Testis (tissue), 3 donors: ENCODE results near the gene GRM7. TPM values are rescaled to one million over a fixed set of nuclear protein-coding genes. Genes with fewer than 3 reads are reported as not detected.

Source experiments
- DNase-seq: peaks from one replicate; pipeline ENCODE4 v3.0.0-alpha.2; 2019
- H3K27ac ChIP-seq, 2 donors: fragments of 200-600 bp; sonication (generic); one replicate each; pipeline ENCODE4 v1.5.1; 2019
- H3K27me3 ChIP-seq: fragments of 200-600 bp; sonication (generic); one replicate; pipeline ENCODE4 v1.5.1; 2019
- H3K36me3 ChIP-seq: fragments of 200-600 bp; sonication (generic); one replicate; pipeline ENCODE4 v1.5.1; 2017; ENCODE audit warnings: low read depth; ENCODE audit errors: missing control alignments
- H3K4me1 ChIP-seq: fragments of 200-600 bp; sonication (generic); one replicate; pipeline ENCODE4 v1.5.1; 2019
- H3K4me3 ChIP-seq, 2 donors: fragments of 200-600 bp; sonication (generic); one replicate each; pipeline ENCODE4 v1.5.1; 2017 to 2019
- H3K9me3 ChIP-seq: fragments of 200-600 bp; sonication (generic); one replicate; pipeline ENCODE4 v1.5.1; 2017
- CTCF ChIP-seq, 3 experiments: fragments of 450-650 bp in 2 of 3; fragments of 200-600 bp in 1 of 3; sonication (generic) in 1 of 3; IDR thresholded peaks; one replicate each; pipeline ENCODE4 v1.5.1; 2016 to 2019; ENCODE audit warnings: antibody characterized with exemption in 3 of 3, mild to moderate bottlenecking in 2 of 3, moderate library complexity in 1 of 3
- POLR2A ChIP-seq: fragments of 450-650 bp; IDR thresholded peaks from one replicate; pipeline ENCODE4 v1.6.1; 2017; ENCODE audit warnings: antibody characterized with exemption, mild to moderate bottlenecking, moderate library complexity
- WGBS, 2 donors: methylation state at CpG; one replicate each; pipeline ENCODE4 v1.1.5; 2018; 5-methylcytosine and 5-hydroxymethylcytosine counted together
- intact Hi-C: fragments of 100-400 bp; cut with DNase I; formaldehyde crosslinking; loops from one replicate; pipeline ENCODE4 v1.15.1; 2023; ENCODE audit warnings: low total_unique reads
- polyA plus RNA-seq: library from polyadenylated mRNA; stranded (reverse); fragments of 350-450 nt; fragmentation: Illumina TruSeq; extraction: RNeasy Lipid Tissue Mini Kit (QIAGEN cat#74804); gene quantifications from one replicate; pipeline ENCODE4 v1.2.3, GENCODE V29; 2014; ENCODE audit warnings: low read depth, low replicate concordance; ENCODE audit not compliant: insufficient read depth
- total RNA-seq, 2 donors: library from RNA; depleted of rRNA; stranded (reverse); fragments of >200 nt; gene quantifications; one replicate each; pipeline ENCODE4 v1.2.3, GENCODE V29; 2016

The GRM7 gene
- total and polyA plus RNA-seq, 3 donors from 2014 or later = 2.0 to 3.2 (median 2.7) TPM

- no peak for DNase-seq
- Histone ChIP-seq H3K27me3 (no peaks in the 10 kb centered on the region), H3K9me3 (no peaks in the 10 kb centered on the region), H3K4me3 (no peak overlapping the region), H3K4me1 (peaks cover 2% of the 10 kb centered on the region), H3K27ac (no peak overlapping the region), H3K36me3 (no peaks in the 10 kb centered on the region)
- intact Hi-C loops = no loop called here
- TF ChIP-seq CTCF (IDR thresholded peaks at IDR 0.05) (no peak), POLR2A (no peak)
- 95 to 96% methylated on average over 3 of the region's 3 CpGs for WGBS, 2 donors
Observed at GRCh38 chr3:7082244-7082643, 221.3 kb downstream of the GRM7 start.

GRCh38 chr3:7086417-7086816, 225.5 kb downstream of the GRM7 start:
- no peak for TF ChIP-seq POLR2A
- no peak for TF ChIP-seq CTCF (IDR thresholded peaks at IDR 0.05)
- Histone ChIP-seq H3K9me3 (no peaks in the 10 kb centered on the region), H3K36me3 (no peaks in the 10 kb centered on the region), H3K27me3 (no peaks in the 10 kb centered on the region), H3K4me3 (no peak overlapping the region), H3K4me1 (peaks cover 6% of the 10 kb centered on the region), H3K27ac (no peak overlapping the region)
- intact Hi-C loops = no loop called here
- 27 to 40% methylated on average over 2 of the region's 2 CpGs for WGBS, 2 donors
- DNase-seq = no peak

- Histone ChIP-seq H3K36me3 (no peaks in the 10 kb centered on the region), H3K4me3 (no peak overlapping the region), H3K27ac (no peak overlapping the region), H3K27me3 (no peaks in the 10 kb centered on the region), H3K9me3 (no peaks in the 10 kb centered on the region), H3K4me1 (no peaks in the 10 kb centered on the region)
- intact Hi-C loops = no loop called here
- WGBS, 2 donors = 85 to 86% methylated on average over 1 of the region's 1 CpG
- DNase-seq = no peak
- TF ChIP-seq POLR2A (no peak), CTCF (IDR thresholded peaks at IDR 0.05) (no peak)
Observed at GRCh38 chr3:7095116-7095515, 234.2 kb downstream of the GRM7 start.

GRCh38 chr3:7100136-7100535, 239.2 kb downstream of the GRM7 start:
- Histone ChIP-seq H3K4me1 (no peaks in the 10 kb centered on the region), H3K4me3 (no peak overlapping the region), H3K36me3 (no peaks in the 10 kb centered on the region), H3K27me3 (no peaks in the 10 kb centered on the region), H3K27ac (no peak overlapping the region), H3K9me3 (no peaks in the 10 kb centered on the region)
- intact Hi-C loops = no loop called here
- no peak for DNase-seq
- TF ChIP-seq POLR2A = no peak
- no peak for TF ChIP-seq CTCF (IDR thresholded peaks at IDR 0.05)
- 53 to 54% methylated on average over 1 of the region's 1 CpG for WGBS, 2 donors

GRCh38 chr3:7106635-7107034, 245.7 kb downstream of the GRM7 start:
- Histone ChIP-seq H3K36me3 (no peaks in the 10 kb centered on the region), H3K4me1 (no peaks in the 10 kb centered on the region), H3K27ac (no peak overlapping the region), H3K4me3 (no peak overlapping the region), H3K27me3 (no peaks in the 10 kb centered on the region), H3K9me3 (no peaks in the 10 kb centered on the region)
- WGBS, 2 donors = 94 to 100% methylated on average over 1 of the region's 1 CpG
- no peak for TF ChIP-seq CTCF (IDR thresholded peaks at IDR 0.05)
- TF ChIP-seq POLR2A = no peak
- no peak for DNase-seq
- intact Hi-C loops = no loop called here
